Measurements from ENCODE around the gene KIF17. TPM values are rescaled to one million over a fixed set of nuclear protein-coding genes. Genes with fewer than 3 reads are reported as not detected.
A peak's percentile ranks its signal among the peaks of the same experiment; 100 is the strongest.

KIF17 gene
- total RNA-seq, 1 donor, result 2.2 TPM

- no peak overlapping the region for H3K4me3 ChIP-seq (ENCODE audit: low read depth, low read length)
- DNase-seq (ENCODE audit: low read depth), result peak; percentile 13
- no peak for TF ChIP-seq CTCF (IDR thresholded peaks at IDR 0.05; ENCODE audit: insufficient read depth, low read depth, low read length)
Observed at GRCh38 chr1:20742671-20743070, 24.9 kb upstream of the KIF17 start.

- TF ChIP-seq CTCF (IDR thresholded peaks at IDR 0.05; ENCODE audit: insufficient read depth, low read depth, low read length), result no peak
- DNase-seq (ENCODE audit: low read depth), result no peak
- H3K4me3 ChIP-seq (ENCODE audit: low read depth, low read length), result no peak overlapping the region
Observed at GRCh38 chr1:20740781-20741180, 23.0 kb upstream of the KIF17 start.

GRCh38 chr1:20739225-20739624 is 21.4 kb upstream of the KIF17 start:
- peak; percentile 68 for DNase-seq (ENCODE audit: low read depth)
- H3K4me3 ChIP-seq (ENCODE audit: low read depth, low read length), result no peak overlapping the region
- TF ChIP-seq CTCF (IDR thresholded peaks at IDR 0.05; ENCODE audit: insufficient read depth, low read depth, low read length), result no peak

DNA sequence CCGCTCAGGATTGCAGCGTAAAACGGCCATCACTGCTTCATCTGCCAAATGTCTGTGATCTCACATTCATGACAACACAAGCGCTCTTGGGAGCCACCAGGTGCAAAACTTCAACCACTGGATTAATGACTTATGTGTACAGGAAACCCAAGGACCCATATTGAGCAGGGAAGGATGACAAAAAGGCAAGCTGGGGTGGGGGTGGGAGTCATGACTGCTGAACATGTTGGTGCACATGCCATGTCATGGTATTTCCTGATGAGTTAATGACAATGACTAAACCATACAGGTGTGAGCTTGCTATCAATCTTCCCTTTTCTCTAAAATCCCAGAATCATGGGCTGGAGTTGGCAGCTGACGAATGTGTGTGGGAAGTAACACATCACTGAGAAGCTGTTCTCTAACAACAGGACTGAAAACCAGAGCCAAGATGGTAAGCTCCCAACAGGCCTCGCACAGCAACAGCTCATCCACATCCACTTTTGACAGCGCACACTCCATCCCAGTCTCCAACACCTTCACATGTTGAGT is 17.8 kb upstream of the KIF17 start:
- H3K4me3 ChIP-seq (ENCODE audit: low read depth, low read length), result no peak overlapping the region
- no peak for DNase-seq (ENCODE audit: low read depth)
- no peak for TF ChIP-seq CTCF (IDR thresholded peaks at IDR 0.05; ENCODE audit: insufficient read depth, low read depth, low read length)

DNA sequence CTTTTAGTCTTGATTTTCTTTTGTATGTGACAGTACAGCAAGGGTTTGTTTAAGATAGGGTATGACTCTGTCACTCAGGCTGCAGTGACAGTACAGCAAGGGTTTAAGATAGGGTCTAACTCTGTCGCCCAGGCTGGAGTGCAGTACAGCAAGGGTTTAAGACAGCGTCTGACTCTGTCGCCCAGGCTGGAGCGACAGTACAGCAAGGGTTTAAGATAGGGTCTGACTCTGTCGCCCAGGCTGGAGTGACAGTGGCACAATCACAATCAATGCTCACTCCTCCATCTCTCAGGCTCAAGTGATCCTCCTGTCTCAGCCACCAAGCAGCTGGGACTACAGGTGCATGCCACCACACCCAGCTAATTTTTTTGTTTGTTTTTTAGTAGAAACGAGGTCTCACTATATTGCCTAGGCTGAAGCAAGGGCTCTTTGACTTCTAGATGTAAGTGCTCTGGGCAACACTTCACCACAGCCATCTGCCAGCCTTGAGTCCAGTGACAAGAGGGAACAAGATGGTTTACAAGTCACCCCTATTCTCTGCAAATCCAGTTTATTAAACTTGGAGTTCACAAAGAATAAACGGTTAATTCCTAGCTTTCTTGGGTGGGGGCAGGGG is 15.7 kb upstream of the KIF17 start:
- no peak for DNase-seq (ENCODE audit: low read depth)
- TF ChIP-seq CTCF (IDR thresholded peaks at IDR 0.05; ENCODE audit: insufficient read depth, low read depth, low read length), result no peak
- H3K4me3 ChIP-seq (ENCODE audit: low read depth, low read length), result peak overlapping the region; percentile 62

DNA sequence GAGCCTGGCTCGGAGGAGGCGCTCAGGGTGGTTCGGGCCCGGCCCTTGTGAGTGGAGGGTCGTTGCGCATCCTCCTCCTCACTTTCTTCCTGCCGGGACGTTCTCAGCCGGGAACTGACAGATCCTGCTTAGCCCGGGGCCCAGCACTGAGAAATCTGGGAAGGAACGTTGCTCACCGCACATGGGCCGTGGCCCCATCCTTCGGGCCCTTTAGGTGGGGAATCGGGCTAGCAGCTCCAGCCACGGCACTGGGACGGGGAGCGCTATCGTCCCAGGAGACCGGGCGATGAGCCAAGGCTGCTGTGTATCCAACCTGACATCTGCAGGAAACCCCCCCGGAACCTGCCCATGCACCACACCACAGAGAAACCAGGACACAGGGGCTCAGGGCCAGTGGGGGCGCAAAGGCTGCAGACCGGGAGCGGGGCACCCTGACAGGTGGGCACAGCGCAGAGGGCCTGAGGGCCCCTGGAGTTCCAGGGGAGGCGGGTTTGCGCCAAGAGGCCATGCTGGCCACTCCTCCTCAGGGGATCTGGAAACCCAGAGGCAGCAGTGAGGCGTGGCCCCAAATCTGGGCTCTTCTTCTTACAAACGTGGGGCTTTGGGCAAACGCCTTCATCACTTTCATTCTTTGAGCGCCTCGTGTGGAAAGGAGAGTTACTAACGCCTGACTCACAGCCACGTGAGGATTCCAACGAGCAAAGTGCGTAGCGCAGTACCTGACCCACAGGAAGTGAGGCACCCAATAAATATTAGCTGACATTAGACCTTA is 15.0 kb upstream of the KIF17 start, which contains the start of gene SH2D5:
SH2D5 (minus strand) TSS at position 116 of the 772 bp plus-strand sequence. CDS start 4,659 bp downstream, outside the sequence.
- peak within 1 kb of the TSS; percentile 62 for H3K4me3 ChIP-seq (ENCODE audit: low read depth, low read length)
- TF ChIP-seq CTCF (IDR thresholded peaks at IDR 0.05; ENCODE audit: insufficient read depth, low read depth, low read length), result peak; percentile 25
- DNase-seq (ENCODE audit: low read depth), result peak; percentile 97
